ENCODE results near the gene TRPM8. TPM values are rescaled to one million over a fixed set of nuclear protein-coding genes. Genes with fewer than 3 reads are reported as not detected.

Gene TRPM8
- total RNA-seq, 1 donor from 2014 or later: not detected

GRCh38 chr2:234019896-234020295 is 102.7 kb downstream of the TRPM8 start:
- DNase-seq (ENCODE audit: extremely low spot score, unreplicated experiment): no peak
- Mint-ChIP-seq H3K4me3 (ENCODE audit: unreplicated experiment) (no peak overlapping the region), H3K27me3 (ENCODE audit: unreplicated experiment) (peaks cover 51% of the 10 kb centered on the region), H3K9me3 (ENCODE audit: unreplicated experiment) (no peaks in the 10 kb centered on the region), H3K36me3 (ENCODE audit: unreplicated experiment) (no peaks in the 10 kb centered on the region), H3K27ac (ENCODE audit: unreplicated experiment) (no peak overlapping the region), H3K4me1 (ENCODE audit: unreplicated experiment) (no peaks in the 10 kb centered on the region)
- TF ChIP-seq CTCF (IDR thresholded peaks at IDR 0.05): no peak

- Mint-ChIP-seq H3K27ac (ENCODE audit: unreplicated experiment) (no peak overlapping the region), H3K9me3 (ENCODE audit: unreplicated experiment) (no peaks in the 10 kb centered on the region), H3K36me3 (ENCODE audit: unreplicated experiment) (no peaks in the 10 kb centered on the region), H3K4me1 (ENCODE audit: unreplicated experiment) (no peaks in the 10 kb centered on the region), H3K4me3 (ENCODE audit: unreplicated experiment) (no peak overlapping the region), H3K27me3 (ENCODE audit: unreplicated experiment) (peaks cover 49% of the 10 kb centered on the region)
- no peak for DNase-seq (ENCODE audit: extremely low spot score, unreplicated experiment)
- no peak for TF ChIP-seq CTCF (IDR thresholded peaks at IDR 0.05)
Observed at GRCh38 chr2:234020332-234020731, 103.2 kb downstream of the TRPM8 start.

- DNase-seq (ENCODE audit: extremely low spot score, unreplicated experiment): no peak
- Mint-ChIP-seq H3K36me3 (ENCODE audit: unreplicated experiment) (no peaks in the 10 kb centered on the region), H3K27ac (ENCODE audit: unreplicated experiment) (no peak overlapping the region), H3K4me3 (ENCODE audit: unreplicated experiment) (no peak overlapping the region), H3K4me1 (ENCODE audit: unreplicated experiment) (peaks cover 8% of the 10 kb centered on the region), H3K9me3 (ENCODE audit: unreplicated experiment) (no peaks in the 10 kb centered on the region), H3K27me3 (ENCODE audit: unreplicated experiment) (peaks cover 57% of the 10 kb centered on the region)
- TF ChIP-seq CTCF (IDR thresholded peaks at IDR 0.05): no peak
Observed at GRCh38 chr2:234022424-234022823, 105.3 kb downstream of the TRPM8 start.

- Mint-ChIP-seq H3K27me3 (ENCODE audit: unreplicated experiment) (peaks cover 63% of the 10 kb centered on the region), H3K9me3 (ENCODE audit: unreplicated experiment) (no peaks in the 10 kb centered on the region), H3K27ac (ENCODE audit: unreplicated experiment) (no peak overlapping the region), H3K4me3 (ENCODE audit: unreplicated experiment) (no peak overlapping the region), H3K4me1 (ENCODE audit: unreplicated experiment) (peaks cover 8% of the 10 kb centered on the region), H3K36me3 (ENCODE audit: unreplicated experiment) (no peaks in the 10 kb centered on the region)
- DNase-seq (ENCODE audit: extremely low spot score, unreplicated experiment): no peak
- no peak for TF ChIP-seq CTCF (IDR thresholded peaks at IDR 0.05)
Observed at GRCh38 chr2:234024304-234024703, 107.1 kb downstream of the TRPM8 start.

- Mint-ChIP-seq H3K9me3 (ENCODE audit: unreplicated experiment) (no peaks in the 10 kb centered on the region), H3K4me3 (ENCODE audit: unreplicated experiment) (no peak overlapping the region), H3K4me1 (ENCODE audit: unreplicated experiment) (peaks cover 8% of the 10 kb centered on the region), H3K27me3 (ENCODE audit: unreplicated experiment) (peaks cover 66% of the 10 kb centered on the region), H3K27ac (ENCODE audit: unreplicated experiment) (no peak overlapping the region), H3K36me3 (ENCODE audit: unreplicated experiment) (no peaks in the 10 kb centered on the region)
- DNase-seq (ENCODE audit: extremely low spot score, unreplicated experiment): no peak
- TF ChIP-seq CTCF (IDR thresholded peaks at IDR 0.05): no peak
Observed at GRCh38 chr2:234025466-234025865, 108.3 kb downstream of the TRPM8 start.

All from osteocyte (in vitro differentiated cells).